Testis (tissue), 3 donors: Measurements from ENCODE around the gene SLF2. TPM values are rescaled to one million over a fixed set of nuclear protein-coding genes. Genes with fewer than 3 reads are reported as not detected.
A peak's percentile ranks its signal among the peaks of the same experiment; 100 is the strongest.

Experiments
- DNase-seq: peaks from one replicate; pipeline ENCODE4 v3.0.0-alpha.2; 2019
- H3K27ac ChIP-seq, 2 donors: fragments of 200-600 bp; sonication (generic); one replicate each; pipeline ENCODE4 v1.5.1; 2019
- H3K27me3 ChIP-seq: fragments of 200-600 bp; sonication (generic); one replicate; pipeline ENCODE4 v1.5.1; 2019
- H3K36me3 ChIP-seq: fragments of 200-600 bp; sonication (generic); one replicate; pipeline ENCODE4 v1.5.1; 2017; ENCODE audit warnings: low read depth; ENCODE audit errors: missing control alignments
- H3K4me1 ChIP-seq: fragments of 200-600 bp; sonication (generic); one replicate; pipeline ENCODE4 v1.5.1; 2019
- H3K4me3 ChIP-seq, 2 donors: fragments of 200-600 bp; sonication (generic); one replicate each; pipeline ENCODE4 v1.5.1; 2017 to 2019
- H3K9me3 ChIP-seq: fragments of 200-600 bp; sonication (generic); one replicate; pipeline ENCODE4 v1.5.1; 2017
- POLR2A ChIP-seq: fragments of 450-650 bp; IDR thresholded peaks from one replicate; pipeline ENCODE4 v1.6.1; 2017; ENCODE audit warnings: antibody characterized with exemption, mild to moderate bottlenecking, moderate library complexity
- WGBS, 2 donors: methylation state at CpG; one replicate each; pipeline ENCODE4 v1.1.5; 2018; 5-methylcytosine and 5-hydroxymethylcytosine counted together
- intact Hi-C: fragments of 100-400 bp; cut with DNase I; formaldehyde crosslinking; loops from one replicate; pipeline ENCODE4 v1.15.1; 2023; ENCODE audit warnings: low total_unique reads
- polyA plus RNA-seq: library from polyadenylated mRNA; stranded (reverse); fragments of 350-450 nt; fragmentation: Illumina TruSeq; extraction: RNeasy Lipid Tissue Mini Kit (QIAGEN cat#74804); gene quantifications from one replicate; pipeline ENCODE4 v1.2.3, GENCODE V29; 2014; ENCODE audit warnings: low read depth, low replicate concordance; ENCODE audit not compliant: insufficient read depth
- total RNA-seq, 2 donors: library from RNA; depleted of rRNA; stranded (reverse); fragments of >200 nt; gene quantifications; one replicate each; pipeline ENCODE4 v1.2.3, GENCODE V29; 2016
- TF ChIP-seq, protein P1 (sequence below), 3 experiments: fragments of 450-650 bp in 2 of 3; fragments of 200-600 bp in 1 of 3; sonication (generic) in 1 of 3; IDR thresholded peaks; one replicate each; pipeline ENCODE4 v1.5.1; 2016 to 2019; ENCODE audit warnings: antibody characterized with exemption in 3 of 3, mild to moderate bottlenecking in 2 of 3, moderate library complexity in 1 of 3

SLF2 gene
- total and polyA plus RNA-seq, 3 donors from 2014 or later: 42.6 to 171 (median 150) TPM

- WGBS, 2 donors: 80 to 86% methylated on average over 1 to 11 of the region's 11 CpGs
- peaks cover 39% of the 10 kb centered on the region for H3K4me1 ChIP-seq
- intact Hi-C loops: no loop called here
- no peaks in the 10 kb centered on the region for H3K36me3 ChIP-seq
- TF ChIP-seq, protein P1, sequence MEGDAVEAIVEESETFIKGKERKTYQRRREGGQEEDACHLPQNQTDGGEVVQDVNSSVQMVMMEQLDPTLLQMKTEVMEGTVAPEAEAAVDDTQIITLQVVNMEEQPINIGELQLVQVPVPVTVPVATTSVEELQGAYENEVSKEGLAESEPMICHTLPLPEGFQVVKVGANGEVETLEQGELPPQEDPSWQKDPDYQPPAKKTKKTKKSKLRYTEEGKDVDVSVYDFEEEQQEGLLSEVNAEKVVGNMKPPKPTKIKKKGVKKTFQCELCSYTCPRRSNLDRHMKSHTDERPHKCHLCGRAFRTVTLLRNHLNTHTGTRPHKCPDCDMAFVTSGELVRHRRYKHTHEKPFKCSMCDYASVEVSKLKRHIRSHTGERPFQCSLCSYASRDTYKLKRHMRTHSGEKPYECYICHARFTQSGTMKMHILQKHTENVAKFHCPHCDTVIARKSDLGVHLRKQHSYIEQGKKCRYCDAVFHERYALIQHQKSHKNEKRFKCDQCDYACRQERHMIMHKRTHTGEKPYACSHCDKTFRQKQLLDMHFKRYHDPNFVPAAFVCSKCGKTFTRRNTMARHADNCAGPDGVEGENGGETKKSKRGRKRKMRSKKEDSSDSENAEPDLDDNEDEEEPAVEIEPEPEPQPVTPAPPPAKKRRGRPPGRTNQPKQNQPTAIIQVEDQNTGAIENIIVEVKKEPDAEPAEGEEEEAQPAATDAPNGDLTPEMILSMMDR (IDR thresholded peaks at IDR 0.05): no peak
- no peak for TF ChIP-seq POLR2A
- H3K4me3 ChIP-seq: no peak overlapping the region
- no peaks in the 10 kb centered on the region for H3K27me3 ChIP-seq
- DNase-seq: no peak
- peak overlapping the region in 1 of 2 donors; percentile 96 for H3K27ac ChIP-seq
- no peaks in the 10 kb centered on the region for H3K9me3 ChIP-seq
Observed at GRCh38 chr10:101002456-101002855, 89.7 kb downstream of the SLF2 start.

GRCh38 chr10:101003639-101004206 lies 91.0 kb downstream of the SLF2 start:
- Histone ChIP-seq H3K27me3 (no peaks in the 10 kb centered on the region), H3K36me3 (no peaks in the 10 kb centered on the region), H3K4me1 (peaks cover 40% of the 10 kb centered on the region), H3K4me3 (no peak overlapping the region), H3K9me3 (no peaks in the 10 kb centered on the region), H3K27ac (no peak overlapping the region)
- no peak for TF ChIP-seq POLR2A
- intact Hi-C loops: no loop called here
- DNase-seq: no peak
- 91 to 95% methylated on average over 4 to 18 of the region's 18 CpGs for WGBS, 2 donors

- Histone ChIP-seq H3K9me3 (no peaks in the 10 kb centered on the region), H3K27me3 (no peaks in the 10 kb centered on the region), H3K27ac (no peak overlapping the region), H3K4me3 (no peak overlapping the region), H3K36me3 (no peaks in the 10 kb centered on the region), H3K4me1 (peaks cover 40% of the 10 kb centered on the region)
- DNase-seq: no peak
- 91 to 98% methylated on average over 8 to 23 of the region's 23 CpGs for WGBS, 2 donors
- intact Hi-C loops: no loop called here
- TF ChIP-seq, protein P1 (IDR thresholded peaks at IDR 0.05): no peak
- TF ChIP-seq POLR2A: no peak
Observed at GRCh38 chr10:101005361-101005760, 92.6 kb downstream of the SLF2 start.

GRCh38 chr10:101005869-101006567 lies 93.3 kb downstream of the SLF2 start:
- no peak for TF ChIP-seq POLR2A
- TF ChIP-seq, protein P1 (IDR thresholded peaks at IDR 0.05): no peak
- DNase-seq: no peak
- 94 to 100% methylated on average over 3 to 4 of the region's 4 CpGs for WGBS, 2 donors
- H3K9me3 ChIP-seq: no peaks in the 10 kb centered on the region
- H3K36me3 ChIP-seq: no peaks in the 10 kb centered on the region
- no peak overlapping the region for H3K27ac ChIP-seq
- H3K27me3 ChIP-seq: no peaks in the 10 kb centered on the region
- H3K4me1 ChIP-seq: peaks cover 33% of the 10 kb centered on the region
- intact Hi-C loops: no loop called here
- no peak overlapping the region for H3K4me3 ChIP-seq

DNA sequence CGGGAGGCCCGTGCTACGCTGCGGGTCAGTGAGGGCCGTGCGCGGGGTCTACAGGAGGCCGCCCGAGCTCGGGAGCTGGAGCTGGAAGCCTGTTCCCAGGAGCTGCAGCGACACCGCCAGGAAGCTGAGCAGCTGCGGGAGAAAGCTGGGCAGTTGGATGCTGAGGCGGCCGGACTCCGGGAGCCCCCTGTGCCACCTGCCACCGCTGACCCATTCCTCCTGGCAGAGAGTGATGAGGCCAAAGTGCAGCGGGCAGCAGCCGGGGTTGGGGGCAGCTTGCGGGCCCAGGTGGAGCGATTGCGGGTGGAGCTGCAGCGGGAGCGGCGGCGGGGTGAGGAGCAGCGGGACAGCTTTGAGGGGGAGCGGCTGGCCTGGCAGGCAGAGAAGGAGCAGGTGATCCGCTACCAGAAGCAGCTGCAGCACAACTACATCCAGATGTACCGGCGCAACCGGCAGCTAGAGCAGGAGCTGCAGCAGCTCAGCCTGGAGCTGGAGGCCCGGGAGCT lies 93.9 kb downstream of the SLF2 start:
- peak; percentile 44 for DNase-seq

More for the DNA sequence above, 93.9 kb downstream of the SLF2 start:
- Histone ChIP-seq H3K4me3 (no peak overlapping the region), H3K27me3 (no peaks in the 10 kb centered on the region), H3K9me3 (no peaks in the 10 kb centered on the region), H3K36me3 (no peaks in the 10 kb centered on the region), H3K27ac (peak overlapping the region in 1 of 2 donors; percentile 50), H3K4me1 (peaks cover 28% of the 10 kb centered on the region)
- WGBS, 2 donors: 72 to 89% methylated on average over 24 to 32 of the region's 33 CpGs
- intact Hi-C loops: no loop called here
- TF ChIP-seq, protein P1 (IDR thresholded peaks at IDR 0.05): no peak
- TF ChIP-seq POLR2A: no peak
